ENCODE results near the gene CTNND1. TPM values are rescaled to one million over a fixed set of nuclear protein-coding genes. Genes with fewer than 3 reads are reported as not detected.
A peak's percentile ranks its signal among the peaks of the same experiment; 100 is the strongest.

Gene CTNND1
- total and polyA plus RNA-seq, 8 donors, result 187 to 301 (median 263) TPM

GRCh38 chr11:57791321-57792059 lies 29.9 kb downstream of the CTNND1 start:
- ATAC-seq (no peak), DNase-seq (no peak)
- Histone ChIP-seq H3K4me1 (peaks cover 45 to 89% of the 10 kb centered on the region in 2 donors), H3K4me3 (no peak overlapping the region), H3K9me3 (no peaks in the 10 kb centered on the region), H3K27me3 (no peaks in the 10 kb centered on the region), H3K27ac (peak overlapping the region; percentile 79 to 87), H3K36me3 (peaks cover 0 to 31% of the 10 kb centered on the region in 2 donors)
- TF ChIP-seq CTCF (IDR thresholded peaks at IDR 0.05), result no peak
- intact Hi-C loops (cut with DNase I), result no loop called here

- peak overlapping the region in 1 of 2 donors; percentile 22 for H3K4me3 ChIP-seq
- DNase-seq, result peak in 2 of 4 donors; percentile 90 to 98
Measured at GRCh38 chr11:57792060-57792541, 30.5 kb downstream of the CTNND1 start.

GRCh38 chr11:57792870-57793269 lies 31.3 kb downstream of the CTNND1 start:
- no peak for DNase-seq
- Histone ChIP-seq H3K9me3 (no peaks in the 10 kb centered on the region), H3K36me3 (peaks cover 0 to 43% of the 10 kb centered on the region in 2 donors), H3K4me3 (peak overlapping the region in 1 of 2 donors; percentile 22), H3K27ac (peak overlapping the region; percentile 79 to 87), H3K27me3 (no peaks in the 10 kb centered on the region), H3K4me1 (peaks cover 34 to 77% of the 10 kb centered on the region in 2 donors)
- intact Hi-C loops (cut with DNase I), result no loop called here
- no peak for TF ChIP-seq CTCF (IDR thresholded peaks at IDR 0.05)
- peak; percentile 68 for ATAC-seq

More at GRCh38 chr11:57792060-57792541, 30.5 kb downstream of the CTNND1 start:
- H3K4me1 ChIP-seq, result peaks cover 41 to 83% of the 10 kb centered on the region in 2 donors
- peak overlapping the region; percentile 79 to 87 for H3K27ac ChIP-seq
- intact Hi-C loops (cut with DNase I), result no loop called here
- peak; percentile 83 for ATAC-seq
- no peaks in the 10 kb centered on the region for H3K9me3 ChIP-seq
- no peak for TF ChIP-seq CTCF (IDR thresholded peaks at IDR 0.05)
- peaks cover 0 to 37% of the 10 kb centered on the region in 2 donors for H3K36me3 ChIP-seq
- H3K27me3 ChIP-seq, result no peaks in the 10 kb centered on the region

GRCh38 chr11:57793351-57794115 lies 31.9 kb downstream of the CTNND1 start:
- Histone ChIP-seq H3K27me3 (no peaks in the 10 kb centered on the region), H3K36me3 (peaks cover 0 to 50% of the 10 kb centered on the region in 2 donors), H3K4me3 (peak overlapping the region in 1 of 2 donors; percentile 22), H3K27ac (peak overlapping the region; percentile 79 to 87), H3K4me1 (peaks cover 28 to 77% of the 10 kb centered on the region in 2 donors), H3K9me3 (no peaks in the 10 kb centered on the region)
- ATAC-seq (no peak), DNase-seq (no peak)
- no peak for TF ChIP-seq CTCF (IDR thresholded peaks at IDR 0.05)
- intact Hi-C loops (cut with DNase I), result no loop called here
